Ishikawa (cell line): ENCODE results near the gene SERPINA10.

ENCODE experiments used
- CEBPB ChIP-seq: IDR thresholded peaks from 2 replicates; pipeline ENCODE4 v1.6.1; 2012
- CREB1 ChIP-seq: IDR thresholded peaks from 2 replicates; pipeline ENCODE4 v1.6.1; 2012; ENCODE audit warnings: low read depth
- EP300 ChIP-seq: IDR thresholded peaks from 2 replicates; pipeline ENCODE4 v1.6.1; 2012; ENCODE audit warnings: borderline replicate concordance
- FOXM1 ChIP-seq: IDR thresholded peaks from 2 replicates; pipeline ENCODE4 v1.6.1; 2012; ENCODE audit warnings: low read depth, borderline replicate concordance
- RAD21 ChIP-seq: IDR thresholded peaks from 2 replicates; pipeline ENCODE4 v1.6.1; 2012; ENCODE audit warnings: low read depth
- TAF1 ChIP-seq: IDR thresholded peaks from 2 replicates; pipeline ENCODE4 v1.6.1; 2012; ENCODE audit warnings: low read depth, mild to moderate bottlenecking
- TCF12 ChIP-seq: IDR thresholded peaks from 2 replicates; pipeline ENCODE4 v1.6.1; 2012; ENCODE audit warnings: low read depth
- TEAD4 ChIP-seq: IDR thresholded peaks from 2 replicates; pipeline ENCODE4 v1.6.1; 2012
- YY1 ChIP-seq: IDR thresholded peaks from 2 replicates; pipeline ENCODE4 v1.6.1; 2012; ENCODE audit warnings: low read depth
- ZBTB7A ChIP-seq: IDR thresholded peaks from 2 replicates; pipeline ENCODE4 v1.6.1; 2012; ENCODE audit warnings: low read depth
- TF ChIP-seq, protein P1 (sequence below): IDR thresholded peaks from 2 replicates; pipeline ENCODE4 v1.6.1; 2012
- TF ChIP-seq, protein P2 (sequence below): IDR thresholded peaks from 2 replicates; pipeline ENCODE4 v1.6.1; 2012; ENCODE audit warnings: low read depth, mild to moderate bottlenecking

DNA sequence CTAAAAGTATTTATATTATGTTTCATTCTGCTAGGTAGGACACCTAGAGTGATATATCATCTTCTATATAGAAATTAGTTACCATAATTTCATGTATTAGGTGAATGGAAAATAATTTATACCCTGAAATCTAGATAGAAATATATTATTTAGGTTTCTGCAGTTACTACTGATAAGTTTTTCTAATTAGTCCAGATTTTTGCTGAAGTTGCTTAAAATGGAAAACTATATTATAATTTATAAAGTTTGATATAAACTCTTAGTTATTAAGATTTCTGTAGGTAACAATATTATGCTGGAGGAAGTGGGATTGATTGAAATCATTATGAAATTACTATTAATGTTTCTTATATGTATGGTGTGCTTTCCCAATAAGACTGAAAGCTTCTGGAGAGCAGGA, 56.0 kb downstream of the SERPINA10 start:
- no peak for TF ChIP-seq TEAD4
- no peak for TF ChIP-seq ZBTB7A
- no peak for TF ChIP-seq RAD21
- TF ChIP-seq, protein P1, sequence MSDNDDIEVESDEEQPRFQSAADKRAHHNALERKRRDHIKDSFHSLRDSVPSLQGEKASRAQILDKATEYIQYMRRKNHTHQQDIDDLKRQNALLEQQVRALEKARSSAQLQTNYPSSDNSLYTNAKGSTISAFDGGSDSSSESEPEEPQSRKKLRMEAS: no peak
- no peak for TF ChIP-seq TAF1
- no peak for TF ChIP-seq FOXM1
- TF ChIP-seq YY1: no peak
- no peak for TF ChIP-seq TCF12
- no peak for TF ChIP-seq CREB1
- no peak for TF ChIP-seq EP300
- TF ChIP-seq, protein P2, sequence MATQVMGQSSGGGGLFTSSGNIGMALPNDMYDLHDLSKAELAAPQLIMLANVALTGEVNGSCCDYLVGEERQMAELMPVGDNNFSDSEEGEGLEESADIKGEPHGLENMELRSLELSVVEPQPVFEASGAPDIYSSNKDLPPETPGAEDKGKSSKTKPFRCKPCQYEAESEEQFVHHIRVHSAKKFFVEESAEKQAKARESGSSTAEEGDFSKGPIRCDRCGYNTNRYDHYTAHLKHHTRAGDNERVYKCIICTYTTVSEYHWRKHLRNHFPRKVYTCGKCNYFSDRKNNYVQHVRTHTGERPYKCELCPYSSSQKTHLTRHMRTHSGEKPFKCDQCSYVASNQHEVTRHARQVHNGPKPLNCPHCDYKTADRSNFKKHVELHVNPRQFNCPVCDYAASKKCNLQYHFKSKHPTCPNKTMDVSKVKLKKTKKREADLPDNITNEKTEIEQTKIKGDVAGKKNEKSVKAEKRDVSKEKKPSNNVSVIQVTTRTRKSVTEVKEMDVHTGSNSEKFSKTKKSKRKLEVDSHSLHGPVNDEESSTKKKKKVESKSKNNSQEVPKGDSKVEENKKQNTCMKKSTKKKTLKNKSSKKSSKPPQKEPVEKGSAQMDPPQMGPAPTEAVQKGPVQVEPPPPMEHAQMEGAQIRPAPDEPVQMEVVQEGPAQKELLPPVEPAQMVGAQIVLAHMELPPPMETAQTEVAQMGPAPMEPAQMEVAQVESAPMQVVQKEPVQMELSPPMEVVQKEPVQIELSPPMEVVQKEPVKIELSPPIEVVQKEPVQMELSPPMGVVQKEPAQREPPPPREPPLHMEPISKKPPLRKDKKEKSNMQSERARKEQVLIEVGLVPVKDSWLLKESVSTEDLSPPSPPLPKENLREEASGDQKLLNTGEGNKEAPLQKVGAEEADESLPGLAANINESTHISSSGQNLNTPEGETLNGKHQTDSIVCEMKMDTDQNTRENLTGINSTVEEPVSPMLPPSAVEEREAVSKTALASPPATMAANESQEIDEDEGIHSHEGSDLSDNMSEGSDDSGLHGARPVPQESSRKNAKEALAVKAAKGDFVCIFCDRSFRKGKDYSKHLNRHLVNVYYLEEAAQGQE: no peak
- no peak for TF ChIP-seq CEBPB
